Right renal cortex interstitium (tissue), 3 donors: ENCODE measurements around the gene RABEPK. TPM values are rescaled to one million over a fixed set of nuclear protein-coding genes. Genes with fewer than 3 reads are reported as not detected.
A peak's percentile ranks its signal among the peaks of the same experiment; 100 is the strongest.
"Not testable (repeated sequence)": the region's sequence is repeated elsewhere in the genome, so short reads cannot be mapped to it uniquely, and the experiment has no call there.

Source experiments
- DNase-seq, 3 donors: peaks; one replicate each; pipeline ENCODE4 v3.0.0-alpha.2; 2013; ENCODE audit warnings: low read depth in 3 of 3, low spot score in 2 of 3
- polyA plus RNA-seq, 3 donors: library from polyadenylated mRNA; unstranded; fragments of 120-200 nt; gene quantifications; one replicate each; pipeline ENCODE4 v1.2.1, GENCODE V29; 2013; ENCODE audit not compliant: insufficient read length in 3 of 3

Gene RABEPK
- 10 to 100 TPM; 22.4 to 23.7 (median 22.8) TPM for polyA plus RNA-seq

GRCh38 chr9:125200216-125201047 lies at the start of gene RABEPK:
Gene RABEPK, plus strand, starts transcription at chr9:125200542. Its CDS starts 2,472 bp downstream, at chr9:125203014.
- DNase-seq = peak; percentile 84 to 90 (median 87)

GRCh38 chr9:125151730-125152129 lies 48.6 kb upstream of the RABEPK start:
- no peak for DNase-seq

GRCh38 chr9:125153712-125154367 lies 46.5 kb upstream of the RABEPK start:
- no peak for DNase-seq

GRCh38 chr9:125156551-125156950 lies 43.8 kb upstream of the RABEPK start:
- no peak for DNase-seq

- DNase-seq = no peak
Observed at GRCh38 chr9:125160750-125161149, 39.6 kb upstream of the RABEPK start.

GRCh38 chr9:125161284-125161918 lies 38.9 kb upstream of the RABEPK start:
- no peak for DNase-seq

- not testable (repeated sequence) for DNase-seq
Observed at GRCh38 chr9:125162891-125163290, 37.5 kb upstream of the RABEPK start.

- no peak for DNase-seq
Observed at GRCh38 chr9:125166762-125167161, 33.6 kb upstream of the RABEPK start.

GRCh38 chr9:125169895-125170294 lies 30.4 kb upstream of the RABEPK start:
- DNase-seq = no peak

GRCh38 chr9:125172031-125172755 lies 28.1 kb upstream of the RABEPK start:
- no peak for DNase-seq

GRCh38 chr9:125176636-125177035 lies 23.7 kb upstream of the RABEPK start:
- no peak for DNase-seq

GRCh38 chr9:125177888-125178287 lies 22.5 kb upstream of the RABEPK start:
- no peak for DNase-seq

GRCh38 chr9:125179776-125180175 lies 20.6 kb upstream of the RABEPK start:
- DNase-seq = not testable (repeated sequence)

GRCh38 chr9:125180876-125181275 lies 19.5 kb upstream of the RABEPK start:
- no peak for DNase-seq

GRCh38 chr9:125181756-125182155 lies 18.6 kb upstream of the RABEPK start:
- DNase-seq = not testable (repeated sequence)

GRCh38 chr9:125183054-125183453 lies 17.3 kb upstream of the RABEPK start:
- DNase-seq = no peak

- DNase-seq = no peak
Observed at GRCh38 chr9:125183561-125183960, 16.8 kb upstream of the RABEPK start.

GRCh38 chr9:125189011-125189360 lies 11.4 kb upstream of the RABEPK start:
- DNase-seq = no peak

- peak; percentile 83 to 91 (median 87) for DNase-seq
Observed at GRCh38 chr9:125189361-125190289, 10.7 kb upstream of the RABEPK start, which contains the start of gene PPP6C. Gene PPP6C, minus strand, starts transcription at chr9:125189803. Its CDS starts 85 bp downstream, at chr9:125189718.

- DNase-seq = no peak
Observed at GRCh38 chr9:125190361-125190801, 10.0 kb upstream of the RABEPK start.
